IPS-11a (cell line): ENCODE results near the gene TTC7B.

Source experiments
- H3K4me3 ChIP-seq: one replicate; pipeline ENCODE4 v1.5.1; 2013; ENCODE audit warnings: low read depth, low read length, control low read depth

The TTC7B gene

GRCh38 chr14:90677484-90678050 is 138.7 kb downstream of the TTC7B start:
- no peak overlapping the region for H3K4me3 ChIP-seq

DNA sequence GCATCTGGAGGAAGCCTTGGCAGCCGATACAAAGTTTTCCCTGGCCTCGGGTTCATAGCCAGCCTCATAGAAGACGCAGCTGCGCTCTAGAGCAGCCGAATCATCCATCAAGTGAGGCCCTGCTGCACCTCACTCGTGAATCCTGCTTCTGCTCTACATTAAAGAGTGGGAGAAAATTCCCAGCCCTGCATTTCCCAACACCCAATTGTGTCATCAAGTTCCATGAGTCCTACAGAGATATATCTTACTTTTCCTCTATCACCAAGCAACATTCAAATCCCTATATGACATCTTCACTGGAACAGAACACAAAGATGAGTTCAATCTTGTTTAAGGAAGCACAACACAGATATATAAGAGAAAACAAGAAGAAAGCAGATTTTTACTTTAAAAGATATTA is 139.3 kb downstream of the TTC7B start:
- no peak overlapping the region for H3K4me3 ChIP-seq

- no peak overlapping the region for H3K4me3 ChIP-seq
Observed at GRCh38 chr14:90676356-90676755, 139.9 kb downstream of the TTC7B start.

DNA sequence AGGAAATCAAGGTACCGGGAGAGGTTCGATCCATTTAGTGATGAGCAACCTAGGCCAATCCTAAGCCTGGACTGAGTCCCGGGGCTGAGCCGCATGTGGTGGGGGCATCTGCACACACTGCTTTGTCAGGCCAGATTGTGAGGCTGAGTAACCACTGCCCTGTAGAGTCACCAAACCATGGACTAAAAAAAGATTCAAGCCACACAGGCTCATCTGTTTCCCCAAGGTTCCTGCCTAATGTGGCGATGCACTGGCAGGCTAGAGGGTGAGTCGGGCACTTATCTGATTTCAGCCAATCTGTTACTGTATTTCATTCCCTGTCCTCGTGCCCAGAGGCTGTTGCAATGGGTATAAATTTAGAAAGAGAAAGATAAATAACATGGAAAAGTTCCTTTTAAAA is 140.8 kb downstream of the TTC7B start:
- H3K4me3 ChIP-seq, result no peak overlapping the region

DNA sequence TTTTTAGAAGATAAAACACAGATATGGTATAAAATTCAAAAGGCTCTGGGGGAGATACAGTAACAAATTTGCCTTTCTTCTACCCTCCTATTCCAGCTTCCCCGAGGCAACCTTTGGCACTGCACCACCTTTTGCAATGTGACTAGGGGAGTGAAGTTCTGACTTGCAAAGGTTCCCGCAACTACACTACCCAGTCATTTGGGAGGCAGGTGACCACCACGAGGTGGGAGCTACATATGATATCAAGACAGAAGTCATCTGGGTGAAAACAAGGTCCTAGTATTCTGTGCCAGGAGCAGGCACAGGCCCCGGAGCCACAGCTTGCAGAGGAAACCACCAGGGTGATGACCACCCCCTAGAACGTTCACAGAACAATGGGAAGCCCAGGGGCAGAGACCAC is 141.5 kb downstream of the TTC7B start:
- no peak overlapping the region for H3K4me3 ChIP-seq

DNA sequence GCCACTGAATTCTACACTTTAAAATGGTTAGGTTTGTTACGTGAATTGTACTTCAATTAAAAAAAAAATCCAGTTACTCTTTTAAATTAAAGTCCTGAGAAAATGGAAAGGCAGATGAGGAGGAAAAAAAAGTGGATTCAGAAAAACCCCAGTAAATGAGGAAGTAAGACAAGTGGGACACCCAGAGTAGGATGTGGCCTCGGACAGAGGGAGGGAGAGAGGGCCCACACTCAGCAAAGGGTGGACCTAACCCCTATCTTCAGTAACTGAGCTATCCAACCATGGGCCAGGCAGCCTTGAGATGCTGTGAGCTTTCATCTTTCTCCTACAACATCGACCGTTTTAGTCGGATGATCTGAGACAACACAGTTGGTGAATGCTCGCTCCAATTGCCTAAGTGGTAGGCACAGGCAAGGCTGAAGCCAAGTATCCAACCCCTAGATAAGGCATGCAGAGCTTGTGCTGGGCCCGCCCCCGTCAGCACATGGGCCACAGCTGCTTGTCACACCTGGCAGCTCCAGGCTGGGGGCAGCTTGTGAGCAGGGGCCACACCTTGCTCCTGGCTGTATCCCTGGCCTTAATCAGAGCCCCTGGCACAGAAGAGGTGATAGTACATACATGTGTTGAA is 142.1 kb downstream of the TTC7B start:
- H3K4me3 ChIP-seq, result no peak overlapping the region

DNA sequence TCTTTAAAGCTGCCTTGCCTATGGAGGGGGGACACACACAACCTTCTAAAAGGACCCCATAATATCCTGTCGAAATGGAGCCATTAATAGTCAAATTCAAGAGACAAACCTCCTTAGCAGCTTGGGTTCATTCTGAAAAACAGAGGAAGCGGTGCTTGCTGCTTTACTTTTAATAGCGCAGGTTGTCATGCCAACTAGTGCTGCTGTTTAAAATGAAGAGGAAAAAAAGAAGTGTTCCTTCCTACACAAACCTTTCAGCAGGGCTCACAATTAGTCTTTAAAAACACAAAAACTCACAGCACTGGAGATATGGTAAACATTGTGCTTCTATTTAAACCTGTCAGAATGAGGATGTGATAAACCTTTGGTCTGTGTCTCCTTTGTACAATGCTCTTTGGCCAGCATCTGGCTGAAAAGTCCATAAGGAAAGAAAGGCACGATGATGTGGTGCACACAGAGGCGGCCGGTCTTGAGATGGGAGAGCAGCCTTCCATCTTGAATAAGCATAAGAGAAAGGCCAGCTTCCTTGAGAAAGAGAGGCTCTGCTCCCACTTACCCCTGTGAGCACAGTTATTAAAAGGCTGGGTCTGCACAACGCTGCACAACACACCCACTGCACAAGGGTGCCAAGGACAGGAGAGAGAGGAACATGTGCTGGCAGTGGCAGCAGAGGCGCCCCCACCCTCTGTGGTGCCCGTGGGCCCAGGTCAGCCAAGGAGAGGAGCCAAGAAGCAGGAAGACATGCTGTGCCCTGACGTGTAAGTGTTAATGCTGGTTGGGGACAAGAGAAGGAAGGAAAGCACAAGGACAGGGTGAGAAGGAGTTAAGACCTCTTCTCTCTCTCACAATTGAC is 144.6 kb downstream of the TTC7B start:
- H3K4me3 ChIP-seq, result no peak overlapping the region

GRCh38 chr14:90669731-90670130 is 146.5 kb downstream of the TTC7B start:
- H3K4me3 ChIP-seq, result no peak overlapping the region

DNA sequence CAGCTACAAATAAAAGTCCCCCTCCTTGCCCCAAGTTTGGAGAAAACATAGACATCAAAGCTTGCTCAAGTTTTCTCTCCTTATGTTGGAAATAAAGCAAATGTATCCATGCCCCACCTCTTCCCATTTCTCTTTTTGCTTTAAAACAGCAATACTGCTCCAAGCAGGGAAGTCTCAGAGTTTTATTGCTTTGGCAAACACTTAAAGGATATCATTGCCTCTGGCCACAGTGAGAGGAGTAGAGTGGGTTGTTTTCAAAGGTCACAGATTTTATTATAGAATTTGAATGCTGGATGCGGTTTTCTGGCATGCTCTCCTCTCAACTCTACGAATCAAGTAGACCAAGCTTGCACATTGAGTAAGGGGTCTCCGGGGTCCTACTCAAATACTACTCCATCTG is 149.7 kb downstream of the TTC7B start:
- H3K4me3 ChIP-seq, result no peak overlapping the region

DNA sequence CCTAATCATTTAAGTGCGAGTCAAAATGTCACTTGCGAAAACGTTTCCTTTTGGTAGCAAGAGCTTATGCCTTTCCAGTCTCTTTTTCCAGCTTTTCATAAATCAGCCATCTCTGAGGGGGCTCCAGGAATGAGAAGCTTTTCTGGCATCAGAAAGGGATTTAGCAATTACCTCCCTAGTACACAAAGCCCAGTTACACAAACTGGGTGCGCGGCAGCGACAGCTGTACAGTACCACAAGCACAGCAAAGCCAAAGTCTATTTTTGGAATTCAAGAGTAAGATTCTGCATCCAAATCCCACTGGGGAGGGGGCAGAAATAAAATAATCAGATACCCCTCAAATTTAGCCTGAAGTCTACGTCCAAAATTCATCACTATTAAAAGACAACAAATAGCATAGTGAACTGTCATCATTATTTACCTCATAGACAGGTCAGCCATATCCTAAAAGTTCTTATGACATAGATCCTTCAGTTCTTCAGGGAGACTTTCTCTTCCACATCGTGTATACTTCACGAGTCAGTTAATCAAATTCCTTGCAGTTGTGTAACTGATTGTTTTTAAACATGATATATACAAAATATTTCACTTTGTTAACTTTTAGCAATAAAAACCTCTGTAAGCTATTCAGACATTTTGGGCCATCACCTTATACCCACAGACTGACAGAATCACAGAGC is 150.8 kb downstream of the TTC7B start:
- H3K4me3 ChIP-seq, result no peak overlapping the region

DNA sequence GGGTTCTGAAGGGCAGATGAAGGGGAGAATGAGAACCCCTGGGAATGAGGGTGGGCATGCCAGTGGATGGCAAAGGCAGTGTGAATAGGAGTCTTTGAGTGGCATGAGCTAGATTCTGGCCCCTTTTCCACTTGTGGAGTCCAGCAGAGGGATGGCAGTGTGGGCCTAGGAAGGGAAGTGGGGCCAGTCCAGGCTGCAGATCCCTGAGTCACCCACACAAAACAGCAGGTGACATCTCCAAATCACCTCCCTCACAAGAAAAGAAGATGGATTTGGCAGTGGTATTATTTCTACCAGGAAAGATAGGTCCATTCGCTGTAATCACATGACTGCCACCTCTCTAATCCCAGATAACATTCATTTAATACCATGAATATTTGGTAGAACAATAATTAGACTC is 151.3 kb downstream of the TTC7B start:
- no peak overlapping the region for H3K4me3 ChIP-seq

DNA sequence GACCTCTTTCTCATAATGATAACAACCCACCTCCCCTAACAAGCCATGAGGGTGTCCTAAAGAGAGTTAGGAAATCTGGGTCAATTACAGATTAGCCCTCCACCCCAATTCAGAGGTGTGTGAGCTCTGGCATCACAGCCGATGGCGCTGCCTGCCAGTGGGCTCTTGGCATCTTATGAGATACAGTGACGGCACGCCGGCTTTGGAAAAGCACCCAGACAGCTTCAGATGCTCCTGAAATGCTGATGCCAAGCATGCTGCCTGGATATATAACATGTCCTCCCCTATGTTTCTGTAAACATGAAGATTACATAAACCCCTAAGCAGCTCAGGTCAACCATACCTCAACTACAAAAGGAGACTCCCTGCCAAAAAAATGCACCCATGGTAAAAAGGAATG is 152.6 kb downstream of the TTC7B start:
- H3K4me3 ChIP-seq, result no peak overlapping the region

- no peak overlapping the region for H3K4me3 ChIP-seq
Observed at GRCh38 chr14:90663140-90663539, 153.1 kb downstream of the TTC7B start.

DNA sequence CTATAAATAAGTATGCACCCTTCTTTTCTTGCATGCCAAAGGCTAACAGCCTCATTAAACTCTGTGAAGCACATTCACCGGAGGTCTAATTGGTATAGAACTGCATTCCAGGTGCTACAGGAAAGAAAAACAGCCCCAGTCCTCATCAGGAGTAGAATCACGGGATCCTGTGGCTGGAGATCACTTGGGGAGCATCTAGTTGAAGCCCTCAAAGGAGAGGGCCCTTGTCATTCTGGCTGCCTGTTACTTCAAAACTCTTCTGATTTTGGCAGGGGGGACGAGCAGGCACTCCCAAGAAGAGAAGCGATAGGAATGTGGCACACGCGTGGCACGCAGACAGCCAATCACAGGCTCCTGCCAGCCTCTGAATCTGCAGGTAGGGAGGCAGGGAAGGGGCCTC is 154.4 kb downstream of the TTC7B start:
- H3K4me3 ChIP-seq, result no peak overlapping the region

DNA sequence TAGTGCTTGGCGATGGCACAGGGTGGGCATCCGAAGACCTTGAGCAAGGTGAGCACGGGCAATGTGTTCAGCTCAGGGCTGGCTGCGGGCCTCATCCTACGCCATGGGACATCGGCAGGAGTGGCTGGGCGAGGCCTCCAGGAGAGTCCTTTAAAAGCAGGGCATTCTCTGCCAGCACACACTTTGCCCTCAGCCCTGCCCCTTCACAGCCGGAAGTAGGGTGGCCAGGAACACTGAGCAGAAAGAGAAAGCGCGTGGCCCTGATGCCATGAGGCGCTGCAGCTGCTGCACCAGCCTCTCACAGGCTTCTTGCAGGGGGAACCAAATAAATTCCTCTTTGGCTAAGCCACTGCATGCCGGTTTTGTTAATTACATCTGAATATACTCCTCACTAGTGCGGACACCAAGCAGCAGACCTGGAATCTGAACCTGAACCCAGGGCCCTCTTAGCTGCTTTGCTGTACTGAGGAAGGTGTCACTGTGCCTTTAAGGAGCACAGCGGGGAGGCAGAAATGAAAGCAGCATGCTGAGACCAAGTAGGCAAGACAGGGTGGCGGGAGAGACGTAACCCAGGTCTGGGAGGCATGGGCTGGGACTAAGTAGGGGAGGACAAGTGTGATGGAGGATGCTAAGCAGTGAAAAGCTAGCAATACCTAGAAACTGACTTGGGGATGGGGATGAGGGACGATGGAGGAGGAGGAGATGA is 155.2 kb downstream of the TTC7B start:
- no peak overlapping the region for H3K4me3 ChIP-seq

DNA sequence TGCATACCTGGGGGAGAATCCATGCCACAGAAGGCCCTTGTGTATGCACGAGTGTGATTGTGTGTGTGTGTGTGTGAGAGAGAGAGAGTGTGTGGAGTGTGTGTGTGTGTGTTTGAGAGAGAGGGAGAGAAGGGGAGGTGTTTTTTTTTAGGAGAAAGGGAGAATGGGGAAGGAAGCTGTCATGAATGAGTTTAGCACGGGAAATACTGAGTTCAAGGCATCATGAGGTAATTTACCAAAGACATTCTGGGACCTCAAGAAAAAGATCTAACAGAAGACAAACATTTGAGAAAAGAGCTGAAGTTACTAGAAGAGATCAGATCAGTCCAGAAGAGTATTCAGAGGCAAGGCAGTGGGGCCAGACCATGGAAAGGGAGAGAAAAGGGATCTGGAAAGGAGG is 157.1 kb downstream of the TTC7B start:
- no peak overlapping the region for H3K4me3 ChIP-seq

DNA sequence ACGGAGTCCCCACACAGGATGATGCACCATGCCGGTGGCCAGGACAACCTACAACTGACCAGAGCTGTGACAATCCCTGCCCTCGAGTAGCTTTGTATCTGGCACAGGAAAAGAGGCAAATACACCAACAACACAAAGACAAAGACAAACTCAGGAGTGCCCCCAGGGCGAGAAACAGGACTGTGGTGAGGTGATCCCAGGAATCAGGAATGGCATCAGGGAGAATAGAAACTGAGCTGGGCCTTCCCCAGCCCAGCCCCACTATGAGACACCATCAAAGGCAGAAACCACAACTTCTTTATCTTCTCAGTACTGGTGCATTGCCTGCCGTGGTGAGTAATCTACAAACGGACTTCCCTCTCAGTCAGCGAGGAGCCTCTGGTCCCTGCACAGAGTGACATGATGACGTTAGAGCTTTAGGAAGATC is 157.7 kb downstream of the TTC7B start:
- H3K4me3 ChIP-seq, result no peak overlapping the region

DNA sequence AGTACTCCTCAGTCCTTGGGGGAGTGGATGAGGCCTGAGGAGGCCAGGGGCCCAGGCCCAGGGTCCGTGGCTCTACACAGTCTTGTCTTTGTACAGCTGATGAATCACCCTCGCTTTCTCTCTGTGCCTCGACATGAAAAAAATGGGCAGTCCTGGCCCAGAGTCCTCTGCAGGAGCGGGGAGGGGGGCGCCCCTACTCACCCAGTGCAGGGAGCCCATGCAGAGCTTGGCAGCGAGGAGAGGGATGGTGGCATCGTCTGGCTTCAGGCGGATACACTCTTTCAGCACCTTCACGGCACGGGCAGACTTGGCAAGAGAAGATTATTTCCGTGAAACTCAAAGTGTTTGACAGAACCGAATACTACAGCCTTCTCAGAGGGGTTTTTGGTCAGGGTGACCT is 159.3 kb downstream of the TTC7B start:
- H3K4me3 ChIP-seq, result no peak overlapping the region

DNA sequence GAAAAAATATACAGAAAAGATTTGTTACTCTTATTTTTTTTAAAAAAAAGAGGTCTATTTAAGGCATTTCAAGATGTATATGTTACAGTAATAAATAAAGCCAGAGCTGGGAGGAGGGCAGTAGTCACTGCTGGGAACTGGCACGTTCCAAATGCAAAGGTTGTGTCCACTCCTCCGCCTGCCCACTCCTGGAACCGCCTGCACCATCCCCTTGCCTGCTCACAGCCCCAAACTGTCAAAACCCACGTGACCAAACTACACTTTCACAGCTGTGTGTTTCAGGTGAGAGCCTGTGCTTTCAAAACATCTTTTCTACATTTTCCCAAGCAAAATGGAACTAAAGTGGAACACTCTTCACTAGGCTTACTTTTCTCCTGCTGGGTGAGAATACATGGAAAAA is 160.4 kb downstream of the TTC7B start:
- H3K4me3 ChIP-seq, result no peak overlapping the region

- H3K4me3 ChIP-seq, result no peak overlapping the region
Observed at GRCh38 chr14:90654831-90655276, 161.4 kb downstream of the TTC7B start.

DNA sequence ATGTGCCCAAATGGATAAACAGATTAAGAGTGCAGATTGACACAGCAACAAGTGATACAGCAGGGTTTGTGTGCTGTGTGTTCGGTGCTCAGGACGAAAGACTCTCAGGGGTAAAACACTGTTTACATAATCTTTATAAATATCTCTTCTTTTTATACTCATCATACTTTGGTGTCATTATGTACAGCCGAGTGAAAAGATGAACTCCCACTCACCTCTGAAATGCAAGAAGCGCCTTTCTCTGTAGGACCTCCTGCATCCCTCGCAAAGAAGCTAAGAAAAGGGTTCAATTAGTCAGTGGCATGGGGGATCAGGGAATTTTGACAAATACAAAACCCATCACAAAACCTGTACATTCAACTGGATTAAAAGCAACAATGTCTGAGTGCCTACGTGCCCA is 163.6 kb downstream of the TTC7B start:
- H3K4me3 ChIP-seq, result no peak overlapping the region
